Activated CD4-positive, CD25-positive, alpha-beta regulatory T cell treated with anti-CD3 and anti-CD28 coated beads, Interleukin-2, amount 50 U/mL, for 24 hours (primary cell): Measurements from ENCODE around the gene MEGF6.
"Not testable (repeated sequence)": the region's sequence is repeated elsewhere in the genome, so short reads cannot be mapped to it uniquely, and the experiment has no call there.

Source experiments
- ATAC-seq, 2 donors: fragments of 150-1000 bp; cut with Tn5 transposase; one replicate each; pipeline ENCODE4 v1.10.0; 2021; ENCODE audit warnings: mild to moderate bottlenecking in 1 of 2, moderate library complexity in 1 of 2

MEGF6 gene

GRCh38 chr1:3593745-3594144 is 17.6 kb downstream of the MEGF6 start:
- no peak for ATAC-seq

GRCh38 chr1:3593334-3593733 is 18.0 kb downstream of the MEGF6 start:
- ATAC-seq, result no peak

- ATAC-seq, result no peak
These were observed 20.1 kb downstream of the MEGF6 start for GRCh38 chr1:3590951-3591865.

GRCh38 chr1:3590139-3590763 is 21.1 kb downstream of the MEGF6 start:
- no peak for ATAC-seq

- ATAC-seq, result no peak
These were observed 22.9 kb downstream of the MEGF6 start for GRCh38 chr1:3588395-3588794.

- no peak for ATAC-seq
These were observed 24.1 kb downstream of the MEGF6 start for GRCh38 chr1:3586986-3587759.

- ATAC-seq, result no peak
These were observed 25.3 kb downstream of the MEGF6 start for GRCh38 chr1:3585940-3586568.

GRCh38 chr1:3585353-3585868 is 25.9 kb downstream of the MEGF6 start:
- ATAC-seq, result not testable (repeated sequence)

- peak in 1 of 2 donors; percentile 45 for ATAC-seq
These were observed 26.4 kb downstream of the MEGF6 start for GRCh38 chr1:3584915-3585314.

GRCh38 chr1:3583751-3584150 is 27.6 kb downstream of the MEGF6 start:
- ATAC-seq, result not testable (repeated sequence)

- no peak for ATAC-seq
These were observed 29.8 kb downstream of the MEGF6 start for GRCh38 chr1:3581296-3582036.

- ATAC-seq, result no peak
These were observed 31.1 kb downstream of the MEGF6 start for GRCh38 chr1:3580231-3580630.

GRCh38 chr1:3579626-3580025 is 31.7 kb downstream of the MEGF6 start:
- ATAC-seq, result no peak

GRCh38 chr1:3578906-3579305 is 32.4 kb downstream of the MEGF6 start:
- ATAC-seq, result no peak

GRCh38 chr1:3578433-3578805 is 32.9 kb downstream of the MEGF6 start:
- no peak for ATAC-seq

- no peak for ATAC-seq
These were observed 33.4 kb downstream of the MEGF6 start for GRCh38 chr1:3577711-3578432.

- ATAC-seq, result no peak
These were observed 34.0 kb downstream of the MEGF6 start for GRCh38 chr1:3577300-3577699.

- no peak for ATAC-seq
These were observed 35.3 kb downstream of the MEGF6 start for GRCh38 chr1:3575993-3576392.

GRCh38 chr1:3575515-3575914 is 35.8 kb downstream of the MEGF6 start:
- ATAC-seq, result not testable (repeated sequence)

GRCh38 chr1:3573500-3573899 is 37.8 kb downstream of the MEGF6 start:
- no peak for ATAC-seq

GRCh38 chr1:3572638-3573037 is 38.7 kb downstream of the MEGF6 start:
- not testable (repeated sequence) for ATAC-seq
